ENCODE results near the gene MCUB. TPM values are rescaled to one million over a fixed set of nuclear protein-coding genes. Genes with fewer than 3 reads are reported as not detected.

Gene MCUB
- 12.0 to 20.8 TPM (median 17.6 TPM) in 5 replicates for total RNA-seq (2022; extraction: Qiagen RNA extraction)

GRCh38 chr4:109559983-109560686, at the start of gene MCUB:
Gene MCUB, plus strand, starts transcription at chr4:109560246. Its CDS starts 92 bp downstream, at chr4:109560338.

GRCh38 chr4:109702950-109703663, 143.1 kb downstream of the MCUB start, which contains the start of gene CASP6:
Gene CASP6, minus strand, starts transcription at chr4:109703445. Its CDS starts 50 bp downstream, at chr4:109703395.

GRCh38 chr4:109729718-109730618, 169.9 kb downstream of the MCUB start, which contains the start of gene PLA2G12A:
Gene PLA2G12A, minus strand, starts transcription at chr4:109730070. Its CDS starts 261 bp downstream, at chr4:109729809.

Other genes starting within 250 kb of the MCUB start
- gene SEC24B, start 126.4 kb upstream of the MCUB start, total RNA-seq (2022; extraction: Qiagen RNA extraction): 15.3 to 24.3 TPM (median 19.7 TPM) in 5 replicates
- 14.4 to 18.4 TPM (median 16.1 TPM) in 5 replicates for gene CASP6, start 143.2 kb downstream of the MCUB start, total RNA-seq (2022; extraction: Qiagen RNA extraction)
- gene PLA2G12A, start 169.8 kb downstream of the MCUB start, total RNA-seq (2022; extraction: Qiagen RNA extraction): 3.6 to 13.0 TPM (median 10.2 TPM) in 5 replicates
- gene CFI, start 241.8 kb downstream of the MCUB start, total RNA-seq (2022; extraction: Qiagen RNA extraction): 0.37 to 0.76 TPM (median 0.60 TPM) in 5 replicates

All from A549 treated with Hydrocortisone at 1 μM for 4 hours (cell line).